GM08714 (cell line): ENCODE results near the gene SLC4A9.

ENCODE experiments used
- H3K4me3 ChIP-seq: fragments of 200-500 bp; sonication (Bioruptor generic); 2 replicates; pipeline ENCODE4 v1.5.1; 2014; ENCODE audit warnings: mild to moderate bottlenecking, low read length, inconsistent platforms
- ZNF274 ChIP-seq: IDR thresholded peaks from 2 replicates; pipeline ENCODE4 v1.6.1; 2012; ENCODE audit warnings: mild to moderate bottlenecking, low read depth, low read length

SLC4A9 gene

GRCh38 chr5:140391732-140392131 is 31.7 kb downstream of the SLC4A9 start:
- TF ChIP-seq ZNF274 = no peak
- H3K4me3 ChIP-seq = no peak overlapping the region

GRCh38 chr5:140393738-140394137 is 33.7 kb downstream of the SLC4A9 start:
- no peak overlapping the region for H3K4me3 ChIP-seq
- no peak for TF ChIP-seq ZNF274

GRCh38 chr5:140398379-140398811 is 38.4 kb downstream of the SLC4A9 start:
- H3K4me3 ChIP-seq = no peak overlapping the region
- TF ChIP-seq ZNF274 = no peak

- H3K4me3 ChIP-seq = peak overlapping the region; percentile 68
- no peak for TF ChIP-seq ZNF274
Measured at GRCh38 chr5:140399979-140400729, 40.2 kb downstream of the SLC4A9 start.

- TF ChIP-seq ZNF274 = no peak
- H3K4me3 ChIP-seq = peak overlapping the region; percentile 68
Measured at GRCh38 chr5:140400730-140401361, 40.9 kb downstream of the SLC4A9 start.

GRCh38 chr5:140401362-140402257 is 41.6 kb downstream of the SLC4A9 start, which contains the start of gene ANKHD1:
TSS of gene ANKHD1 (plus strand) at chr5:140401833. CDS start at chr5:140401968, 135 bp downstream.
- peak within 1 kb of the TSS; percentile 79 for H3K4me3 ChIP-seq
- TF ChIP-seq ZNF274 = no peak

- H3K4me3 ChIP-seq = peak overlapping the region; percentile 79
- TF ChIP-seq ZNF274 = no peak
Measured at GRCh38 chr5:140402258-140403074, 42.5 kb downstream of the SLC4A9 start.

GRCh38 chr5:140403613-140404012 is 43.6 kb downstream of the SLC4A9 start:
- TF ChIP-seq ZNF274 = no peak
- H3K4me3 ChIP-seq = peak overlapping the region; percentile 79

GRCh38 chr5:140408750-140409241 is 48.8 kb downstream of the SLC4A9 start:
- H3K4me3 ChIP-seq = no peak overlapping the region
- TF ChIP-seq ZNF274 = no peak

GRCh38 chr5:140413230-140413629 is 53.2 kb downstream of the SLC4A9 start:
- TF ChIP-seq ZNF274 = no peak
- H3K4me3 ChIP-seq = no peak overlapping the region

GRCh38 chr5:140417235-140417634 is 57.2 kb downstream of the SLC4A9 start:
- TF ChIP-seq ZNF274 = no peak
- no peak overlapping the region for H3K4me3 ChIP-seq

- H3K4me3 ChIP-seq = no peak overlapping the region
- no peak for TF ChIP-seq ZNF274
Measured at GRCh38 chr5:140418862-140419520, 59.0 kb downstream of the SLC4A9 start.

GRCh38 chr5:140420226-140420570 is 60.2 kb downstream of the SLC4A9 start:
- TF ChIP-seq ZNF274 = no peak

More at GRCh38 chr5:140420226-140420570, 60.2 kb downstream of the SLC4A9 start:
- H3K4me3 ChIP-seq = no peak overlapping the region
